ENCODE data around the gene TRAPPC12. TPM values are rescaled to one million over a fixed set of nuclear protein-coding genes. Genes with fewer than 3 reads are reported as not detected.
"Not testable (repeated sequence)": the region's sequence is repeated elsewhere in the genome, so short reads cannot be mapped to it uniquely, and the experiment has no call there.

Gene TRAPPC12
- total and polyA plus RNA-seq, 8 donors = 35.2 to 97.5 (median 40.9) TPM

DNA sequence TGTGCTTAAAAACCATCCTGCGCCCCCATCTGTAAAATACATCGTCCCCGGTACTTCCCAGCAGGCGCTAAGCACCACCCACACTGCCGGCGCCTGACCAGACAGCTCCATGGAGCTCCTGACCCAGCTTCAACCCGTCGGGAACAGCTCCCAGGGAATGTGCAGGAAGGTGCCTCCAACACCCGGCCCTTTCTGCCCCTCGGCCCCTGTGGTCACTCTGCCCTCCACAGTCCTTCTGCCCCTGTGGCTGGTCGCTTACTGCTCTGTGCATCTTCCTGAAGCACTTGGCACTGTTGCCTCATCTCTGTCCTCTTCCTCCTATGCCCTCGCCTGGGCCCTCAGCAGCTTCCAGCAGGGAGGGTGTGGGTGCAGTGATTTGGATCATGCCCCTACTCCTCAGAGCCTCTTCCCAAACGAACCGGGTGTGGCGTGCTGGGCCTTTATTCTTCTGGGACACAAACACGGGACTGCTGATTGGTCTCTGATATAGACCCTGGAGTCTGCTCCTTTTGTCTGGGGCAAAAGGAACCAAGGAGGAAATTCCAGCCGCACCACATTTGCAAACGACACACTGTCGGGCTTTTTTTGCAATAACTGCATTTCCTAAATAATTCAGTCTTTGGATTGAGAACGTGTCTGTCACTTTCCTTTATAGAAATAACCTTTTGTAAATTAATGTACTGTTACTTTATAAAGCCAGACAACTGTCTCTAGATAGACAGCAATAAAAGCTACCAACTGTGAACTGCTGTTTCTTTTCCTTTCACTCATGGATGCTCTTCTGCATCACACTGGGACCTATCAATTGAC, 73.9 kb downstream of the TRAPPC12 start:
- intact Hi-C loops (cut with DNase I) = no loop called here
- no peak overlapping the region for H3K4me3 ChIP-seq
- 80 to 87% methylated on average over 20 of the region's 20 CpGs for WGBS, 2 donors
- H3K27ac ChIP-seq = no peak overlapping the region
- FAIRE-seq (no peak), ATAC-seq (no peak), DNase-seq (peak in 3 of 6 donors; percentile 6 to 46 (median 38))
- H3K9me3 ChIP-seq = no peaks in the 10 kb centered on the region
- no peaks in the 10 kb centered on the region for H3K4me1 ChIP-seq
- H3K27me3 ChIP-seq = no peaks in the 10 kb centered on the region
- H3K36me3 ChIP-seq = peaks cover 0 to 7% (median 3%) of the 10 kb centered on the region in 3 donors
- TF ChIP-seq, protein P1, sequence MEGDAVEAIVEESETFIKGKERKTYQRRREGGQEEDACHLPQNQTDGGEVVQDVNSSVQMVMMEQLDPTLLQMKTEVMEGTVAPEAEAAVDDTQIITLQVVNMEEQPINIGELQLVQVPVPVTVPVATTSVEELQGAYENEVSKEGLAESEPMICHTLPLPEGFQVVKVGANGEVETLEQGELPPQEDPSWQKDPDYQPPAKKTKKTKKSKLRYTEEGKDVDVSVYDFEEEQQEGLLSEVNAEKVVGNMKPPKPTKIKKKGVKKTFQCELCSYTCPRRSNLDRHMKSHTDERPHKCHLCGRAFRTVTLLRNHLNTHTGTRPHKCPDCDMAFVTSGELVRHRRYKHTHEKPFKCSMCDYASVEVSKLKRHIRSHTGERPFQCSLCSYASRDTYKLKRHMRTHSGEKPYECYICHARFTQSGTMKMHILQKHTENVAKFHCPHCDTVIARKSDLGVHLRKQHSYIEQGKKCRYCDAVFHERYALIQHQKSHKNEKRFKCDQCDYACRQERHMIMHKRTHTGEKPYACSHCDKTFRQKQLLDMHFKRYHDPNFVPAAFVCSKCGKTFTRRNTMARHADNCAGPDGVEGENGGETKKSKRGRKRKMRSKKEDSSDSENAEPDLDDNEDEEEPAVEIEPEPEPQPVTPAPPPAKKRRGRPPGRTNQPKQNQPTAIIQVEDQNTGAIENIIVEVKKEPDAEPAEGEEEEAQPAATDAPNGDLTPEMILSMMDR (IDR thresholded peaks at IDR 0.05) = no peak

DNA sequence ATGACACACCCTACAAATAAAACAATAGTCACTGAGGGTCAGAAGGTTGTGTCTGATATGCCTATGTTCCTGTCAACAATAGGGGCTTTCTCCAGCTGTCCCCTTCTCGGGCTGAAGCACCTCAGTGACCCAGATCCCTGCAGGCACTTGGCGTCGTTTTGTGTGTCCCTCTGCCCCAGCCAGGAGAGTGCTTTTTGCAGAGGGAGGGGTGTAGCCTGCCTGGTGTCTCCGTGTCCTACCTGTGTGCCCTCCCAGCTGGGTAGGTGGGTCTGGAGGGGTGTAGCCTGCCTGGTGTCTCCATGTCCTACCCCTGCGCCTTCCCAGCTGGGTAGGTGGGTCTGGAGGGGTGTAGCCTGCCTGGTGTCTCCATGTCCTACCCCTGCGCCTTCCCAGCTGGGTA, 74.5 kb downstream of the TRAPPC12 start:
- WGBS, 2 donors = 87% methylated on average over 6 of the region's 6 CpGs
- intact Hi-C loops (cut with DNase I); FAIRE-seq; DNase-seq; ATAC-seq; H3K4me1 ChIP-seq; H3K27me3 ChIP-seq; H3K4me3 ChIP-seq; H3K27ac ChIP-seq; H3K9me3 ChIP-seq; H3K36me3 ChIP-seq: not testable (repeated sequence)

DNA sequence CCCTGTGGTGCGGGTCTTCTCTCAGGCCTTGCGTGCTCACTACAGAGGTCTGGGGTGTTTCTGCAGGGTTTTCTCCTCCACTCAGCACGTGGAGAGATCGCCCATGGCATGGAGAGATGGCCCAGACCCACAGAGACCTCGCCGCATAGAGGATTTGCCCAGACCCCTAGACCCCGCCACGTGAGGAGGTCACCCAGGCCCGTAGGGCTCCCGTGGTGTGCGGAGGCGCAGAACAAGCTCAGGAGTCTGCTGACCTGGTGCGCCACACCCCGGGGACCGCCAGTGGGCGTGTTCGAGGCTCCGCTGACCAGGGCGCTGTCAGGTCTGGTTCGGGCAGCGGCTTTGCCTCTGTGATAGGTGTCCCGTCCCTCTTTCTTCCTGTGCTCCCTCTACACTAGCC, 75.3 kb downstream of the TRAPPC12 start:
- Histone ChIP-seq H3K4me3 (no peak overlapping the region), H3K27ac (no peak overlapping the region), H3K36me3 (peaks cover 0 to 7% (median 3%) of the 10 kb centered on the region in 3 donors), H3K27me3 (no peaks in the 10 kb centered on the region), H3K9me3 (no peaks in the 10 kb centered on the region), H3K4me1 (no peaks in the 10 kb centered on the region)
- no peak for FAIRE-seq
- intact Hi-C loops (cut with DNase I) = no loop called here
- 96 to 99% methylated on average over 22 of the region's 22 CpGs for WGBS, 2 donors
- DNase-seq = peak in 2 of 6 donors; percentile 38 to 41
- ATAC-seq = no peak
- TF ChIP-seq, protein P1 (IDR thresholded peaks at IDR 0.05) = no peak

DNA sequence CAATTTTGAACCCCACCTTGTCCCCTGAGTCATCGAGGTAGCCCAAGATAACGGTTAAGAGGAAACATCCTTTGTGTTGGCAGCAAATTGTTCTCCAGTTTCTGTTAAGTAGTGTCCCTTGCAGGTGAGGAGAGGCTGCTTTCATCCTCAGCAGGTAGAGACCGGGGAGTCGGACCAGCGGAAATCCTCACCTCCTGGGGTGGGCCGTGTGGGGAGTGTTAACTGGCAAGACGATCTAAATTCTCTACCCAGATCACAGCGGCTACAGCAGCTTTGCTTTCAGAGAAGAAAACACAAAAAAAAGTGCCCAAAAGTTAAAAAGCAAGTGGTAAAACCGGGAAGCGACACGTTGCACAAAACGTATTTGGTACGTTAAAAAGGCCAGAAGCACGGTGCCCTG, 76.6 kb downstream of the TRAPPC12 start:
- H3K4me3 ChIP-seq = no peak overlapping the region
- no peak overlapping the region for H3K27ac ChIP-seq
- FAIRE-seq = no peak
- DNase-seq = no peak
- H3K36me3 ChIP-seq = peaks cover 0 to 7% (median 3%) of the 10 kb centered on the region in 3 donors
- WGBS, 2 donors = 95 to 96% methylated on average over 14 of the region's 14 CpGs
- no peaks in the 10 kb centered on the region for H3K27me3 ChIP-seq
- ATAC-seq = no peak
- H3K4me1 ChIP-seq = no peaks in the 10 kb centered on the region
- intact Hi-C loops (cut with DNase I) = no loop called here
- TF ChIP-seq, protein P1 (IDR thresholded peaks at IDR 0.05) = no peak
- no peaks in the 10 kb centered on the region for H3K9me3 ChIP-seq

DNA sequence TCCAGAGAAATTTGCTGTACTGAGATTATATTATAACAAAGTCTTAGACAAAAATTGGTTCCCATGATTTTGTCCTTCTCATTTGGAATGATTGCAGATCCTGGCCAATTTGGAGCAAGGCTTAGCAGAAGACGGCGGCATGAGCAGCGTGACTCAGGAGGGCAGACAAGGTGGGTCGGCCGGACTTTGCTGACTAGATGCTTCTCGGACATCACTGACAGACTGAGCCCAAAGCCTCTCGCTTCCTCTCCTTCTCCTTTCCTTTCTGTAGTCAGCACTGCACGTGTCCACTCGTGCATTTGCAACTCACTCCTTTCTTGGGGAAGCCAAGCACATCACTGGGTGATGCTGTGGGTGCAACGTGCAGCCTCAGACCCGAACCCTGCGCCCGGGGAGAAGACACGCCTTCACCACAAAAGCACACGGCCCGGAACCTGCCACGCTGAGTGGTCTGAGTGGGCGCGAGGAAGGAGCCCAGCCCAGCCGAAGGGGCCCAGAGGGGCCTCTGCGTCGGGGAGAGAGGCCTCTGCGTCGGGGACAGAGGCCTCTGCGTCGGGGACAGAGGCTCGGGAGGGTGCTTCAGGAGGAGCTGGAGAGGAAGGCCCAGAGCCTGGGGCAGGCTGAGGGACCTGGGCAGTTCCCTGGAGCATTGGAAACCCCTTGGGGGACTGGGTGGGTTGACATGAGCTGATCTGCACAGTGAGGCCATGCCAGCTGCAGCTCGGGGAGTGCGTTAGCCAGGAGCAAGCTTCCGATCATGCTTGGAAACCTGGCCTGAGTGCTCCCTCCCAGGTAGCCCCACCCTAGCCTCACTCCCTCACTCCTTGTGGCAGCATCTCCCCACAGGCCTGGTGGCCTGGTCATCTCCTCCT, 78.3 kb downstream of the TRAPPC12 start:
- no peak for ATAC-seq

More for the DNA sequence above, 78.3 kb downstream of the TRAPPC12 start:
- WGBS, 2 donors = 92 to 94% methylated on average over 30 of the region's 30 CpGs
- Histone ChIP-seq H3K27me3 (no peaks in the 10 kb centered on the region), H3K27ac (no peak overlapping the region), H3K4me3 (no peak overlapping the region), H3K4me1 (no peaks in the 10 kb centered on the region), H3K36me3 (peaks cover 0 to 7% (median 3%) of the 10 kb centered on the region in 3 donors), H3K9me3 (no peaks in the 10 kb centered on the region)
- TF ChIP-seq, protein P1 (IDR thresholded peaks at IDR 0.05) = no peak
- DNase-seq = peak in 2 of 6 donors; percentile 27 to 36
- FAIRE-seq = no peak
- intact Hi-C loops (cut with DNase I) = no loop called here
